Suprapubic skin (tissue), 4 donors: ENCODE results near the gene TMEM132D. TPM values are rescaled to one million over a fixed set of nuclear protein-coding genes. Genes with fewer than 3 reads are reported as not detected.

Experiments used
- DNase-seq, 2 donors: peaks; one replicate each; pipeline ENCODE4 v3.0.0-alpha.2; 2019; ENCODE audit warnings: low spot score in 2 of 2
- H3K27ac ChIP-seq: fragments of 200-600 bp; sonication (generic); one replicate; pipeline ENCODE4 v1.5.1; 2019
- H3K27me3 ChIP-seq: fragments of 200-600 bp; sonication (generic); one replicate; pipeline ENCODE4 v1.5.1; 2019
- H3K36me3 ChIP-seq: fragments of 200-600 bp; sonication (generic); one replicate; pipeline ENCODE4 v1.5.1; 2019
- H3K4me1 ChIP-seq: fragments of 200-600 bp; sonication (generic); one replicate; pipeline ENCODE4 v1.5.1; 2019
- H3K4me3 ChIP-seq: fragments of 200-600 bp; sonication (generic); one replicate; pipeline ENCODE4 v1.5.1; 2019; ENCODE audit warnings: mild to moderate bottlenecking
- H3K9me3 ChIP-seq: fragments of 200-600 bp; sonication (generic); one replicate; pipeline ENCODE4 v1.5.1; 2019
- EP300 ChIP-seq: sonication (generic); formaldehyde crosslinking; IDR thresholded peaks from one replicate; pipeline ENCODE4 v1.6.1; 2017; ENCODE audit warnings: antibody characterized with exemption
- POLR2A ChIP-seq, 2 donors: fragments of 450-650 bp; IDR thresholded peaks; one replicate each; pipeline ENCODE4 v1.6.1; 2017; ENCODE audit warnings: antibody characterized with exemption in 2 of 2, mild to moderate bottlenecking in 2 of 2, moderate library complexity in 2 of 2
- POLR2AphosphoS5 ChIP-seq, 3 donors: sonication (generic); formaldehyde crosslinking; IDR thresholded peaks; one replicate each; pipeline ENCODE4 v1.6.1; 2017; ENCODE audit warnings: antibody characterized with exemption in 3 of 3
- WGBS: methylation state at CpG from one replicate; pipeline ENCODE4 v1.1.5; 2018; 5-methylcytosine and 5-hydroxymethylcytosine counted together
- total RNA-seq, 4 donors: library from RNA; depleted of rRNA; stranded (reverse); fragments of >200 nt; gene quantifications; one replicate each; pipeline ENCODE4 v1.1.0, GENCODE V29; 2016
- TF ChIP-seq, protein P1 (sequence below), 2 donors: fragments of 200-600 bp in 1 of 2; fragments of 450-650 bp in 1 of 2; sonication (generic) in 1 of 2; IDR thresholded peaks; one replicate each; pipeline ENCODE4 v1.5.1; 2016 to 2019; ENCODE audit warnings: antibody characterized with exemption in 2 of 2, mild to moderate bottlenecking in 1 of 2, moderate library complexity in 1 of 2

TMEM132D gene
- total RNA-seq, 4 donors from 2014 or later, result 0.10 to 0.64 TPM; not detected in 2

DNA sequence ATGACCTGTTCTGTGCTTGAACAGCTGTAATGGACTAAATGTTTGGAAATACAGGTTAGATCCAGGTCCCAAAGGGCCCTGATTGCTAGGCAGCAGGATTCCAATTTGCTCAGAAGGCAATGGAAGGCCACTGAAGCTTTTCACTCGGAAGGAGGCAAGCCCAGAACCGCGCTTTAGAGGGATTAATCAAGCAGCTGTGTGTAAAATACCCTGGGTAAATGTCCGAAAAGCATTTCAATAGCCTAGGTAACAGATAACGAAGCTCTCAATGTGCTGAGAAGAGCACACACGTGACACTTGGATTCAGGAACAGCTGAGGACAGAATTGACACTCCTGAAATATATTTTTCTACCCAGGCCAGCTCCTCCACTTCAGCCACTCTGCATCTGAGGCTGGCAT, 436.1 kb downstream of the TMEM132D start:
- 79% methylated on average over 6 of the region's 6 CpGs for WGBS
- no peak for DNase-seq
- TF ChIP-seq EP300 (no peak), POLR2A (IDR thresholded peaks at IDR 0.05) (no peak), POLR2AphosphoS5 (IDR thresholded peaks at IDR 0.05) (no peak)
- TF ChIP-seq, protein P1, sequence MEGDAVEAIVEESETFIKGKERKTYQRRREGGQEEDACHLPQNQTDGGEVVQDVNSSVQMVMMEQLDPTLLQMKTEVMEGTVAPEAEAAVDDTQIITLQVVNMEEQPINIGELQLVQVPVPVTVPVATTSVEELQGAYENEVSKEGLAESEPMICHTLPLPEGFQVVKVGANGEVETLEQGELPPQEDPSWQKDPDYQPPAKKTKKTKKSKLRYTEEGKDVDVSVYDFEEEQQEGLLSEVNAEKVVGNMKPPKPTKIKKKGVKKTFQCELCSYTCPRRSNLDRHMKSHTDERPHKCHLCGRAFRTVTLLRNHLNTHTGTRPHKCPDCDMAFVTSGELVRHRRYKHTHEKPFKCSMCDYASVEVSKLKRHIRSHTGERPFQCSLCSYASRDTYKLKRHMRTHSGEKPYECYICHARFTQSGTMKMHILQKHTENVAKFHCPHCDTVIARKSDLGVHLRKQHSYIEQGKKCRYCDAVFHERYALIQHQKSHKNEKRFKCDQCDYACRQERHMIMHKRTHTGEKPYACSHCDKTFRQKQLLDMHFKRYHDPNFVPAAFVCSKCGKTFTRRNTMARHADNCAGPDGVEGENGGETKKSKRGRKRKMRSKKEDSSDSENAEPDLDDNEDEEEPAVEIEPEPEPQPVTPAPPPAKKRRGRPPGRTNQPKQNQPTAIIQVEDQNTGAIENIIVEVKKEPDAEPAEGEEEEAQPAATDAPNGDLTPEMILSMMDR (IDR thresholded peaks at IDR 0.05), result no peak
- H3K9me3 ChIP-seq, result no peaks in the 10 kb centered on the region
- no peak overlapping the region for H3K27ac ChIP-seq
- H3K4me1 ChIP-seq, result no peaks in the 10 kb centered on the region
- no peak overlapping the region for H3K4me3 ChIP-seq
- H3K27me3 ChIP-seq, result no peaks in the 10 kb centered on the region
- H3K36me3 ChIP-seq, result no peaks in the 10 kb centered on the region

DNA sequence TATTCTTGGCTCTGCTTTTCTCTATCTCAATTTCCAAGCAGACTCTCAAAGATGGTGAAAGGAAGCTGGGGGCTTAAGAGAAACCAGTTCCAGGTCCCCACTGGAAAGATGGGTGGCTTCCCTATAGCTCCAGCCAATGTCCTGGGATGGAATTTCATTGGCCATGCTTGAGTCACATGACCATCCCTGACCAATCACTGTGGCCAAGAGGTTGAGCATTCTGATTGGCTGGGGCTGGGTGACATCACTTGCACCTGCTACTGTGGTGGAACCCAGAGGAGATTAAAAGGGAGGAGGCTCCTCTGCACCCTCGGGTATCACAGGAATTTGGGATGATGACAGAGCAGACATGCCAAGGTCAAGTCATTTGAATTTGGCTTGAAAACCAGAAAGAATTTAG, 436.5 kb downstream of the TMEM132D start:
- 24% methylated on average over 1 of the region's 1 CpG for WGBS
- DNase-seq, result no peak
- TF ChIP-seq, protein P1 (IDR thresholded peaks at IDR 0.05), result no peak
- TF ChIP-seq EP300 (no peak), POLR2A (IDR thresholded peaks at IDR 0.05) (no peak)
- Histone ChIP-seq H3K9me3 (no peaks in the 10 kb centered on the region), H3K27ac (no peak overlapping the region), H3K36me3 (no peaks in the 10 kb centered on the region), H3K4me3 (no peak overlapping the region), H3K4me1 (no peaks in the 10 kb centered on the region), H3K27me3 (no peaks in the 10 kb centered on the region)

DNA sequence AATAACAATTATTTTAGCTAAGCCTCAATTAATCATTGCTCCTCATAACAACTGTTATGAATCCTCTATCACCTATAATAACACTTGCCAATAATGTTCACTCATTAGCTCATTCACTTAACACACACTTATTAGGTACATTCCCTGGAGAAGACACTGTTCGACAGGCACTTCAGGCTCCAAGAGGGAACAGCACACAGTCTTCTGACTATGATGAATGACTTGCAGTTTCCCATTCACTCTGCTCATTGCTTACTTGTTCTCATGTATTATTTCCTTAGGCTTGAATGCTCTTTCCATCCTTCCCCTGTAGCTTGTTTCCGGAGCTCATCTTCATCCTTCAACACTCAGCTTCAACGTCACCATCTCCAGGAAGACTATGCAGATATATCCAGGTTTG, 437.3 kb downstream of the TMEM132D start:
- H3K36me3 ChIP-seq, result no peaks in the 10 kb centered on the region
- no peak for DNase-seq
- H3K4me3 ChIP-seq, result no peak overlapping the region
- no peaks in the 10 kb centered on the region for H3K9me3 ChIP-seq
- WGBS, result 83% methylated on average over 3 of the region's 3 CpGs
- H3K4me1 ChIP-seq, result no peaks in the 10 kb centered on the region
- no peaks in the 10 kb centered on the region for H3K27me3 ChIP-seq
- TF ChIP-seq POLR2AphosphoS5 (IDR thresholded peaks at IDR 0.05), result no peak
- TF ChIP-seq, protein P1 (IDR thresholded peaks at IDR 0.05), result no peak
- TF ChIP-seq EP300, result no peak
- TF ChIP-seq POLR2A (IDR thresholded peaks at IDR 0.05), result no peak
- no peak overlapping the region for H3K27ac ChIP-seq

DNA sequence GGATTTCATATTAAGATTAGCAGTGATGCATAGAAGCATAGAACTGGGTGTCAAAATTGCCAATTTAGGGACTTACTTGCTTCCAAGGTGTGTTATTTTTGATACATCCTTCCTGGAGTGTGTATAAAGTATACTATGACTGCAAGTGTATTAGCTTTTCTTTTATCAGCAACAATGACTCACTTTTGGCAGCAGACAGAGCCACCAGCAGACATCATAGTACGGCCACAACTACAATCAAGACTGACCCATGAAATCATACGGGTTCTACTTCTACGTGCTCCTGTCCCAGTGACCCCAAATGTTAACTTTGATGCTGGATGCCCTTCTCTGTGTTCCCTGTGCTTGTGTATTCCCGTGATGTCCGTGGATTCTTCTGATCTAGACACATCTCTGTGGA, 443.9 kb downstream of the TMEM132D start:
- no peaks in the 10 kb centered on the region for H3K9me3 ChIP-seq
- H3K27me3 ChIP-seq, result no peaks in the 10 kb centered on the region
- no peak overlapping the region for H3K27ac ChIP-seq
- no peak overlapping the region for H3K4me3 ChIP-seq
- 83% methylated on average over 5 of the region's 5 CpGs for WGBS
- no peak for DNase-seq
- TF ChIP-seq POLR2A (IDR thresholded peaks at IDR 0.05) (no peak), POLR2AphosphoS5 (IDR thresholded peaks at IDR 0.05) (no peak), EP300 (no peak)
- TF ChIP-seq, protein P1 (IDR thresholded peaks at IDR 0.05), result no peak
- no peaks in the 10 kb centered on the region for H3K4me1 ChIP-seq
- H3K36me3 ChIP-seq, result no peaks in the 10 kb centered on the region

DNA sequence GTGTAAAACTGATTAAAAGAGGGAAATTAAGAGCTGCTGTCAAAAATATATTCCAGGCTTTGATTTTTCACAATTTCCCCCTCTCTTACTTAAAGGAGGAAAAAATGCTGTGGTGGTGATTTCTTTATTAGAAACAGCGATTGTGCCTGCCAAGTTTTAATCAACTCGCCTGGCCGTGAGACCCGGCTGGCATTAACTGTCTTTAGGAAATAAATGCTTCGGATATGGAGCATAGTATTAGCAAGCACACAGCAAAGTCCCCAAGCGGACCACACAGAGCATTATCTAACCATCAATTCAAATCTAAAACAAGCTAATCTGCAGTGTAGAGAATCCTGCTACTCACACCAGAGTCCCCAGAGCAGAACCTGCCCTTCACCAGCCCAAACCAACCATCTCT, 457.1 kb downstream of the TMEM132D start:
- Histone ChIP-seq H3K36me3 (no peaks in the 10 kb centered on the region), H3K27me3 (no peaks in the 10 kb centered on the region), H3K4me1 (no peaks in the 10 kb centered on the region), H3K4me3 (no peak overlapping the region), H3K27ac (no peak overlapping the region), H3K9me3 (no peaks in the 10 kb centered on the region)
- 78% methylated on average over 6 of the region's 6 CpGs for WGBS
- no peak for DNase-seq
- TF ChIP-seq, protein P1 (IDR thresholded peaks at IDR 0.05), result no peak
- TF ChIP-seq POLR2A (IDR thresholded peaks at IDR 0.05) (no peak), EP300 (no peak), POLR2AphosphoS5 (IDR thresholded peaks at IDR 0.05) (no peak)
